PC-9 (cell line): ENCODE results near the gene GPR146.
"Not testable (repeated sequence)": the region's sequence is repeated elsewhere in the genome, so short reads cannot be mapped to it uniquely, and the experiment has no call there.

Experiments used
- CTCF ChIP-seq: fragments of 200-600 bp; sonication (generic); conservative IDR thresholded peaks from 2 replicates; pipeline ENCODE4 v1.6.1; 2017; ENCODE audit warnings: mixed run types, antibody characterized with exemption, mild to moderate bottlenecking, moderate library complexity
- EZH2 ChIP-seq: fragments of 200-600 bp; sonication (generic); IDR thresholded peaks from 2 replicates; pipeline ENCODE4 v1.8.0; 2017; ENCODE audit warnings: antibody characterized with exemption, low read depth

GRCh38 chr7:1074018-1074417 is 29.7 kb downstream of the GPR146 start:
- TF ChIP-seq CTCF, EZH2: not testable (repeated sequence)
